ENCODE data around the gene EPHB1.

GRCh38 chr3:134754768-134755559 lies 40.1 kb upstream of the EPHB1 start:
- TF ChIP-seq, protein P1, sequence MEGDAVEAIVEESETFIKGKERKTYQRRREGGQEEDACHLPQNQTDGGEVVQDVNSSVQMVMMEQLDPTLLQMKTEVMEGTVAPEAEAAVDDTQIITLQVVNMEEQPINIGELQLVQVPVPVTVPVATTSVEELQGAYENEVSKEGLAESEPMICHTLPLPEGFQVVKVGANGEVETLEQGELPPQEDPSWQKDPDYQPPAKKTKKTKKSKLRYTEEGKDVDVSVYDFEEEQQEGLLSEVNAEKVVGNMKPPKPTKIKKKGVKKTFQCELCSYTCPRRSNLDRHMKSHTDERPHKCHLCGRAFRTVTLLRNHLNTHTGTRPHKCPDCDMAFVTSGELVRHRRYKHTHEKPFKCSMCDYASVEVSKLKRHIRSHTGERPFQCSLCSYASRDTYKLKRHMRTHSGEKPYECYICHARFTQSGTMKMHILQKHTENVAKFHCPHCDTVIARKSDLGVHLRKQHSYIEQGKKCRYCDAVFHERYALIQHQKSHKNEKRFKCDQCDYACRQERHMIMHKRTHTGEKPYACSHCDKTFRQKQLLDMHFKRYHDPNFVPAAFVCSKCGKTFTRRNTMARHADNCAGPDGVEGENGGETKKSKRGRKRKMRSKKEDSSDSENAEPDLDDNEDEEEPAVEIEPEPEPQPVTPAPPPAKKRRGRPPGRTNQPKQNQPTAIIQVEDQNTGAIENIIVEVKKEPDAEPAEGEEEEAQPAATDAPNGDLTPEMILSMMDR (IDR thresholded peaks at IDR 0.05), result peak; percentile 22 to 70 (median 51)
- TF ChIP-seq POLR2A (IDR thresholded peaks at IDR 0.05), result no peak

Measured in thyroid gland (tissue), 4 donors.